Cardiac septum (tissue), 1 donor: ENCODE measurements around the gene IFNA14. TPM values are rescaled to one million over a fixed set of nuclear protein-coding genes. Genes with fewer than 3 reads are reported as not detected.
"Not testable (repeated sequence)": the region's sequence is repeated elsewhere in the genome, so short reads cannot be mapped to it uniquely, and the experiment has no call there.

Experiments used
- DNase-seq: peaks from one replicate; pipeline ENCODE4 v3.0.0-alpha.2; 2020; ENCODE audit warnings: low spot score
- intact Hi-C: fragments of 100-400 bp; cut with DNase I; formaldehyde crosslinking; loops from one replicate; pipeline ENCODE4 v1.14.0; 2022
- long read RNA-seq: library from polyadenylated mRNA; unstranded; transcript quantifications from one replicate; pipeline ENCODE4 v2.0.0, GENCODE V29; 2021
- total RNA-seq: library from RNA; stranded (reverse); fragmentation: NEBNext Ultra II Directional; extraction: Animal tissue kit (Norgen Biotek cat#: 25700); gene quantifications from one replicate; pipeline ENCODE4 v1.2.1, GENCODE V29; 2021
- donor health status: DM: no; HTN: no; CAD: no.

The IFNA14 gene
- not detected for total RNA-seq
- long read RNA-seq = 0 reads

- intact Hi-C loops = loop anchor here (5.0 kb wide), 1 partner anchor 547 kb away; no protein-coding TSS in a partner anchor
- DNase-seq = no peak
Measured at GRCh38 chr9:21239911-21240310, at the start of gene IFNA14. IFNA14 (minus strand) TSS chr9:21240005; CDS start chr9:21239935, 70 bp downstream.

- intact Hi-C loops = no loop called here
- DNase-seq = no peak
Measured at GRCh38 chr9:21287280-21287679, 47.5 kb upstream of the IFNA14 start.

GRCh38 chr9:21286659-21287058 is 46.9 kb upstream of the IFNA14 start:
- DNase-seq = no peak
- intact Hi-C loops = no loop called here

- no peak for DNase-seq
- intact Hi-C loops = no loop called here
Measured at GRCh38 chr9:21286099-21286498, 46.3 kb upstream of the IFNA14 start.

- no peak for DNase-seq
- intact Hi-C loops = no loop called here
Measured at GRCh38 chr9:21281275-21281674, 41.5 kb upstream of the IFNA14 start.

- no peak for DNase-seq
- intact Hi-C loops = no loop called here
Measured at GRCh38 chr9:21268347-21268657, 28.5 kb upstream of the IFNA14 start.

- DNase-seq = no peak
- intact Hi-C loops = no loop called here
Measured at GRCh38 chr9:21267485-21268346, 27.9 kb upstream of the IFNA14 start.

GRCh38 chr9:21266733-21267484 is 27.1 kb upstream of the IFNA14 start:
- intact Hi-C loops = no loop called here
- DNase-seq = no peak

GRCh38 chr9:21265421-21266189 is 25.8 kb upstream of the IFNA14 start:
- intact Hi-C loops = no loop called here
- no peak for DNase-seq

GRCh38 chr9:21255538-21256212 is 15.9 kb upstream of the IFNA14 start:
- intact Hi-C loops = no loop called here
- no peak for DNase-seq

GRCh38 chr9:21252721-21253547 is 13.1 kb upstream of the IFNA14 start:
- DNase-seq = no peak
- intact Hi-C loops = loop anchor here (5.0 kb wide), 1 partner anchor 539 kb away; no protein-coding TSS in a partner anchor

GRCh38 chr9:21251638-21252037 is 11.8 kb upstream of the IFNA14 start:
- intact Hi-C loops = loop anchor here (5.0 kb wide), 1 partner anchor 541 kb away; no protein-coding TSS in a partner anchor
- DNase-seq = no peak

GRCh38 chr9:21251190-21251589 is 11.4 kb upstream of the IFNA14 start:
- no peak for DNase-seq
- intact Hi-C loops = loop anchor here (5.0 kb wide), 1 partner anchor 541 kb away; no protein-coding TSS in a partner anchor

- DNase-seq = no peak
- intact Hi-C loops = no loop called here
Measured at GRCh38 chr9:21244836-21245235, 5.0 kb upstream of the IFNA14 start.

- intact Hi-C loops = loop anchor here (5.0 kb wide), 1 partner anchor 551 kb away; no protein-coding TSS in a partner anchor
- DNase-seq = not testable (repeated sequence)
Measured at GRCh38 chr9:21236360-21236714, 3.5 kb downstream of the IFNA14 start.

GRCh38 chr9:21235468-21236359 is 4.1 kb downstream of the IFNA14 start:
- DNase-seq = not testable (repeated sequence)
- intact Hi-C loops = loop anchor here (5.0 kb wide), 1 partner anchor 552 kb away; no protein-coding TSS in a partner anchor

- intact Hi-C loops = no loop called here
- DNase-seq = no peak
Measured at GRCh38 chr9:21234153-21234687, 5.6 kb downstream of the IFNA14 start.
